SW 1271 (cell line): Measurements from ENCODE around the gene GLO1.

Experiments used
- DNase-seq, 2 experiments: peaks; one replicate each; lab custom pipeline; 2025; lab: John Stamatoyannopoulos, UW

Gene GLO1

DNA sequence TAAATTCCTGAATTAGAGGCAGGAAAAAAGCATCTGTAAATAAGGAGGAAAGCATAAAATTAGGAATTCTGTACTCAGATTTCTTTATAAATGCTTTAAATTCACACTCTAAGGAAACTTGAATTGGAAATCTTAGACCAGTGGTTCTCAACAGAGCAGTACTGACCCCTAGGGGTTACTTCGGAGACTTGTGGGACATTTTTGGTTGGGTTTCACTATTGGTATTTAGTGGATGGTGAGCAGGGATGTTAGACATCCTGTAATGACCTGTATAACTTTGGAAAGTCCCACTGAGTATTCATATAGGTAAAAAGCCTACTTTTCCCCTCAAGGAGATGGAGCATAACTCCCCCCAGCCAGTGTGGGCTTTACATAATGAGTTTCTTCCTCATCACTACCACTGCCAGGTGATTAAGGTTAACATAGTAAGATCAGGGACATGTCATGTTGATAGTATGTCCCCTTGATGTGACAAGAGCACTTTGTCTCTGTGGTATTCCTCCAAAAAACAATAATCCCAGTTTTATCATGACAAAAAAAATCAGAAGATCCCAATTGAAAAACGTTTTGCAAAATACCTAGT lies 31.0 kb downstream of the GLO1 start:
- DNase-seq: peak in 1 of 2 experiments; percentile 68

DNA sequence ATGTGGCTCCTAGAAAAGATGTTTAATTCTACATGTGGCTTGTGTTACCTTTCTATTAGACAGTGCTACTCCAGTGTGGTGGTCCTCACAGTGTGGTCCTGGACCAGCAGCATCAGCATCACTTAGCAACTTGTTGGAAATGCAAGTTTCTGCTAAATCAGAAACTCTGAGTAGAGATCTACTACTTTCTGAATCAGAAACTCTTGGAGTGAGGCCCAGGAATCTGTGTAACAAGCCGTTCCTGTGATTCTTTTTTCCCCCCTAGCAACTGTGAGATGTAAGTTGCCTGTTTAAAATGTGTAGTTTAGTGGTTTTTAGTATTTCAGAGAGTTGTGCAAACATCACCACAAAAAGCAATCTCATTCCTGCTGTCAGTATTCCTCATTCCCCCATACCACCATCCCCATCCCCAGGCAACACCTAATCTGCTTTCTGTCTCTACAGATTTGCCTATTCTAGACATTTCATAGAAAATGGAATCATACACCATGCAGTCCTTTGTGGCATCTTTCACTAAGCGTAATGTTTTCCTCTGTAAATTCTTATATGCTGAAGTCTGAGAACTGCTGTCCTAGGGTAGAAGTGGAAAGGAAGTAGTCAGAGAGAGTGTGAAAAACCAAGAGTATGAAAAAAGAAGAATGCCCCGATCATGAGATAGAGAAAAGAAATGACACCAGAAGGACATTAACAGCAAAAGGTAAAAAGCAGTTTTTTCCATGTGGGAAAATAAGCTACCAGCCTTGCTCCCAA lies 44.4 kb downstream of the GLO1 start:
- DNase-seq: no peak

DNA sequence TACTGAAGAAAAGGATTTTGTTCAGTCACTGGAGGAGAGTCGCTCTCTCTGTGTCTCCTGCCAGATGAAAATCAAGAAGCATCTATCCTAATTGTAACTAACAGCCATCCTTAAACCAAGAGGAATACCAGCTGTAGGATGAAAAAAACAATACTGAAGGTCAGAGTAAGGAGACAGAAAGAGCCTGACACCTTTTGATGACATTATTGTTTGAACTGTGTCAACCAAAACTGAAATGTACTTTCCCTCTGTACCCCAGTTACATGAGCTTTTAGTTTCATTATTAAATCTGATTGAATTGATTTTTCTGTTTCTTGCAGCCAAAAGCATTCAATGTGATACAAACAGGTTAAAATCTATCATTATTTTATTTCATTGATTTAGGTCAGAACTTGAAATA lies 46.0 kb downstream of the GLO1 start:
- no peak for DNase-seq

DNA sequence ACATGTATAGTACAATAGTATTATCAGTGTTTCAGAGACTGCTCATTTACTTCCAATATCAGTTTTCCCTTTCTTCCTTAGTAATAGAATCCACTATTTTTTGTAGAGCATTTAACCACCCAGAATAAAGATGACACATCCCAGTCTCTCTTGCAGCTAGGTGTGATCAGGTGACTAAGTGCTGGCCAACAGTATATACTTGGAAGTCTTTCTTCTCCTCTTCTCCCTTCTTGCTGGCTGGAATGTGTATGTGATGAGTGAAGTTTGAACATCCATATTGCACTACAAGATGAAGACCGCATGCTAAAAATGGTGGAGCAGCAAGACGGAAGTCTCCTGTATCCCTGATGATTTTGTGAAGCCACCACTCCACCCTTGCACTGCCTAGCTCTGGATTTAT lies 48.7 kb downstream of the GLO1 start:
- DNase-seq: no peak

DNA sequence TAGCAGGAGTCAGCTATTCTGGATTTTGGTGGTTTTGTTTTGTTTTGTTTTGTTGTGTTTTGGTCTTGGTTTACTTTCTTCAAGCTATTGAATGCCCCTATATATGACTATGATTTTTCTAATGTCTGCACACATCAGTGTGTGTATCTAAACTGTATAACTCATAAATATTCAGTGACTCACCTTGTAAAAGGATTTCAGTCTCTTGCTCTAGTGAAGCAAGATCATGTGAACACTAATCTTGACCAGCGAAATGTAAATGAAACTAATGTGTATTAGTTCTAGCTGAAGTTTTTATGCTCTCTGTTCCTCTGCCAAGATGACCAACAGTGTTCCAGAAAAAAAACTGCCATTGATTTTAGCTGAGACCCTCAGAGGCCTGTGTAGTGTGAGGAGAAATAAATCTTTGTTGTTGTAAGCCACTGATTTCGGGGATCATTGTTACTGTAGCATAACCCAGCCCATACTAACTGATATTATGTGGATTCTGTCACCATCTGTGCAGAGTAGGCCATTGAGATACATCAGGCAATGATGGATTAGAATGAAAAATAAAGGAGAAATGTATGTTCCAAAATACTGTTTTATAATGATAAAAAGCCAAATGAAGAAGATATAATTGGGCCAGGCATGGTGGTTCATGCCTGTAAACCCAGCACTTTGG lies 51.7 kb downstream of the GLO1 start:
- no peak for DNase-seq

DNA sequence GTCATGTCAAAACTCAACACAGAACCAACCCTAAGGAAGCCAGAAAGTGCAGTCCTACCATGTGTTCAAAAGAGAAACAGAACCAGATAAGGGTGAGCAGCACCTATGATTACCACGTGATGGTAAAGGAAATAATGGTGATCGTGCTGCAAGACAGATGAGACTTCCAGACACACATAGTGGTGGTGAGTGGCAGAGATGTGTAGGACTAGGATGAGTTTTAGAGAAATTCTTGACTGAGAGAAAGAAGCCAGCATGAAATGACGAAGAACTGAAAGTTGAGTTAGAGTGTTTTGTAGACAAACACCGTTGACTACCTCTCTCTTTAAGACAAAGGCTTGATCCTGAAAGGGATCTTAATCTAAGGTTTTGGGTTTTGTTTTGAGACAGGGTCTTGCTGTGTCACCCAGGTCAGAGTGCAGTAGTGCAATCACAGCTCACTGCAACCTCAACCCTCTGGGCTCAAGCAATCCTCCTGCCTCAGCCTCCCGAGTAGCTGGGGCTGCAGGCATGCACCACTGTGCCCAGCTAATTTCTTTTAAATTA lies 52.7 kb downstream of the GLO1 start:
- no peak for DNase-seq

DNA sequence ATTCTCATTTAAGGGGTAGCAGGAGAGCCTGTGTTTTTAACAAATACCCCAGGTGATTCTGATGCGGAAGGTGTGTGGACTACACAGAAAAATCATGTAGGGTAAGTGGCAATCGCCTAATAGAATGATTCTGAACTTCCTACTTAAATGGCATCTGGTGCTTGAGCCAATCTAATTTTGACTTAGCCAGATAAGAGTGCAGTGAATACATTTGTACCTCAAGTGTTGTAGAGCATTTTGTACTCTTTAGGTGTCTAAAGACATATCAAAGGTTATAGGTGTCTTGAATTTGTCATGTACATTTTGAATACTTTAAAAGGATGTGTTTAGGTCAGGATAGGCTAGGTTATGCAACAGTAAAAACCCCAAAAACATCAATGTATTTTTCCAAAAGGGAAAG lies 53.2 kb downstream of the GLO1 start:
- no peak for DNase-seq

DNA sequence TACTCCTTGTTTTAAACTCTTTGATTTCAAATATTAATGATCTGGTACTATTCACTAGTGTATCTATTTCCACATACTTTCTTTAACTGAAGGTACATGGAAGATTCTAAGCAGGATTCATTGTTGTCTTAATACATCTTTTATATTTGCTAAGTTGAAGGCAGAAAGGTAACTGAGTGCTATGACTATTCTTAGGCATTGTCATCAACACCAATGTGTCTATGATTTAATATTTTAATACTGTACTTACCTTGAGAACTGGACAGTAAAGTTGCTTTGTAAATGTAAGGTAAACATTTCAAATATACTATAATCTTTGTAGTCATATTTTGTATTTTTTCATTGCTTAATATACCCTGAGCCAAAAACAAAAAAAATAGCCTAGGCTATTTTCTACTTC lies 54.3 kb downstream of the GLO1 start:
- DNase-seq: no peak

DNA sequence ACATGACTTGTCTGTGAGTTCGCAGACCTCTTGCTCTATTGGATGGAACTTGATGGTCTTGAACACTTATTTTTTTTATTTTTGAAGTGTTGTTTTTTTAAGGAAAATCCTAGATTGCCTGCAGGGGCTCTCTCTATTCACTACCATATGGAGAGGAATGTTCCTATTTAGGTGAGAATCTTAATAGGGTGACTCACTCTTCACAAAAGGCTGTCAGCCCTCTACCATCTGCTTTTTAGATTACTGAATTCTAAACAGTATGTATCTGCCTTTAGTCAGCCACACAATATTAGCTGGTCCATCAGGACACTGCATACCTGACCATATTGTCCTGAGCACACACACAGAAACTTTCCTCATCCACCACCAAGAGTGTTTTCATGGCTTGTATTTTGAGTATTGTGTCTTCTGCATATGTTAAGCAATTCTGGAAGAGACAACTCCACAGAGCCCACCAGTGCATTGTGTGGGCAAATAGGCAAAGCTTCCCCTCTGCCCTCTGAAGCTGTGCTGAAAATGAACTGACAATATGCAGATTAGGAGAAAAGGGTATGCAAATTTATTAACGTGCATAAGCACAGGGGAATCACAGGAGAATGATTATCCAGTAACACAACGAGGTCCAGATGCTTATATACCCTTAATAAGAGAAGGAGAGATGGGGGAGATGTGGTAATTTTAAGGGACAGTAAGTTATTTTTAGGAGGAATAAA lies 56.6 kb downstream of the GLO1 start:
- DNase-seq: no peak

DNA sequence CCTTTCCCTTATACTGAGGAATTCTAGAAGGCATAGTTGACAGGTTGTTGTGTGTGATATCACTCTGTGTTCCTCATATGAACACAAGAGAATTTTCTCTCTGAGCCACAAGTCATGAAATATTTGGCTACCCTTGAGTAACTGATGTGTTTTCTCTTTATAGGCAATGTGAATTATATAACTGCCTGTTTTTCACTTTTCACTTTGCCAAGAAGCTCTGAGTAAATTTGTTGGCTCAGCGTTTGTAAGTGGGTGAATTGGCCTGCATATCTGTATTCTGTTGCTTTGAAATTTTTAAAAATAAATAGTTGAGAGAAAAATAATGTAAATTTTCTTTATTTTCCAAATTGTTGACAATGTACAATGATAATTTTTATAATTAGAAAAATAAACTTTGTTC lies 58.0 kb downstream of the GLO1 start:
- no peak for DNase-seq

DNA sequence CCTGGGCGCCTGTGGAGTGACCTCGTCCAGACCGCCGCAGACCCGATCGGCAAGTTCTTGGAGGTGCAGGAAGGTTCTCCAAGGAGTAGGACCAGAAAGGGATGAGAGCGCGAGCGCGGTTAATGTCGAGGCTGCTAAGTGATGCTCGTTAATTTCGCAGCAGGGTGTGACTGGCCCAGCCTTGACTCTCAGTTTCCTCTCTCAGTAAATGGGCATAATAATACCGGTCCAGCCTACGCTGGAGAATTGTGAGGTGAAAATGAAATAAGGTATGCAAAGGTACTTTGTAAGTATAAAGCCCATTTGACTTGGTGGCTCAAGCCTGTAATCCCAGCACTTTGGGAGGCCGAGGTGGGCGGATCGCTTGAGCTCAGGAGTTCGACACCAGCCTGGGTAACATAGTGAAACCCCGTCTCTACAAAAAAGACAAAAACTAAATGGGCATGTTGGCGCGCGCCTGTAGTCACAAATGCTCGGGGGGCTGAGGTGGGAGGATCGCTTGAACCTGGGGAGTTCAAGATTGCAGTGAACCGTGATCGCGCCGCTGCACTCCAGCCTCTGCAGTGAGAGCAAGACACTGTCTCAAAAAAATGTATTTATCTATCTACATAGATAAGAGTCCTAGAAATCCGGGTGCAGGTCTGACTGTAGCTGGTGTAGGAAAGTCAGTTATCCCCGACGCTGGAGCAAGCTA lies 62.6 kb downstream of the GLO1 start:
- DNase-seq: no peak

DNA sequence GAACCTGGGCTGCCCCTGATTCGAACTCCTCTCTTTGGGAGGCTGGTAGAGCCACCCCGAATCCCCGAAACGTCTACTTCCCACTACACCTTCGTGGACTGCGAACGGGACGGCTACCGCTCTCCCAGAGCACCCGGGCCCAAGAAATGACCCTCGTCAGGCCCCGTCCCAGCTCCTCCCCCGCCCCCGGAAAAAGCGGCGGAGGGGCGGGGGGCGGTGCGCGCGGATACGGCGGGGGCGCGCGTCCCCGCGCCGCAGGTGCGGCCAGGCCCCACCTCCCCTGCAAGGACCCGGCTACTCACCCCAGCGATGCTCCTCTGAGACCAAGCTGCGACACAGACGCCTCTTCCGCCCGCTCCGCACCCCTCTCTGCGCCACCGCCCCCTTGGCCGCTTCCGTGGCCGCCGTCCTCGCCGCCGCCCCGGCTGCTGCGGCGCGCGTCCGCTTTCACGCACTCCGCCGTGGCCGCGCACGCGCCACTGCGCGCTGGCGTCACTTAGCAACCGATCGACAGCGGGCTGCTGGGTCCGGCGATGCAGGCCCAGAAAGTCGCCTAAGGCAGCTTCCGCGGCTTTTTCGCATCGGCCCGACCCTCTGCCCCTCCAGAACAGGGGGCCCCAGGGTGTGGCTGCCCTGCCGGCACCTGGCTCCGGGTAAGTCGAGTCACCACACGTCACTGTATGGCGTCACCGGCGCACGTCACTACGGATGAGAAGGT lies 63.3 kb downstream of the GLO1 start, which contains the start of gene BTBD9:
Gene BTBD9, minus strand, starts transcription at position 432 of the 718 bp plus-strand sequence.
- DNase-seq: peak; percentile 24 to 77

DNA sequence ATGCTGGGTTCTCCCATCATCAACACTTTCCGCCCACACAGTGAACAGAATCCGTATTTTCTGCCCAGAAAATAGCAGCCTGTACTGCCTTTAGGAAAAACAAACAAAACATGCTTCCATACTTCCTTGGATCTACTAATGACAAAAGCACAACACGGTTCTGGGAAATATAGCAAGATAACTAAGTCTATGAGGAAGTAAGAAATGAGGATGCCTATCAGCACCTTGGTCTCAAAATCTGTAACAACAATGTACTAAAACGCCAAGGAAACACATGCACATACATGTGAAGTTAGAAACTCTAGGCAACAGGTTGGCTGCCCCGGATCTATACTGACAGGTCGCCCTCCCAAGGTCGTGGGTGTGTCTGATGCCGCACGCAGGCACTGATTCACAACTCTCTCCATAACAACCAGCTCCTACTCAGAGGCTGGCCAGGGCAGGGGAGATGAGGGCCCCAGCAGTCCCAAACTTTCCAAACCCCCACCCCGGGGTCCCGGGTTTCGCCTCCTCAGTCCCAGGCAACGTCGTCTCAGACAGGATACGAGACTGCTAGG lies 63.9 kb downstream of the GLO1 start:
- DNase-seq: peak in 1 of 2 experiments; percentile 40

DNA sequence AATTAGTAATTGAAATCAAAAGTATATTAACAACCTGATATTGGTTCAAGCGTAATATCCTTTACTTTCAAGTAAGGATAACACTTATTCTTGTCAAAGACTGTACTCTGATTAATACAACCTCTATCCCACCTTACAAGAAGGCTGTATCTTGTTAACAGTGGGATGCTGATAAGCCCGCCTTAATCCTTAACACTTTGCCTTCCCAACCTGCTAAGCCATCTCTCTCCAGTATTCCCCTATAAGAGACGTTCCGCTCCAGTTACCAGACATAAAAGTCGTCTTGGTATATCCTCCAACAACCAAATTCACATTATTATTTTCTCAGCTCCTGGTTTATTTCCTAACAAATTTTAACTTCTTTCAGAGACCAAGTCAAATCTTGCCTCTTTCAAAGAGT lies 65.2 kb downstream of the GLO1 start:
- no peak for DNase-seq

DNA sequence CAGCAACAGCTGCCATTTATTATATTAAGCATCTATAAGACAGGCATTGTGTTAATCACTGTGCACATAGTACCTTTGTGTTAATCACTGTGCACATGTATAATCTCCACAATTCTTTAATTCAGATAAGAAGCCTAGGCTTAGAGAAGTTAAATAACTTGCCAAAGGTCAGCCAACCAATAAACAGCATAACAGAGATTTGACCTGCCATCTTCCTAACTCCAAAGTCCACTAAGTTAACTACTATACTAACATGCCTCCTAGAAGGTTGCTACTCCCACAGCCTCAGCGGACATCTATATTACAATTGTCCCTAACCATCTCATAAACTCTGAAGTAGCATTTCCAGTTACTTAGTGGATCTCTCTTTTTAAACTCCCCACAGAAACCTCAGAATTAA lies 66.9 kb downstream of the GLO1 start:
- DNase-seq: no peak

DNA sequence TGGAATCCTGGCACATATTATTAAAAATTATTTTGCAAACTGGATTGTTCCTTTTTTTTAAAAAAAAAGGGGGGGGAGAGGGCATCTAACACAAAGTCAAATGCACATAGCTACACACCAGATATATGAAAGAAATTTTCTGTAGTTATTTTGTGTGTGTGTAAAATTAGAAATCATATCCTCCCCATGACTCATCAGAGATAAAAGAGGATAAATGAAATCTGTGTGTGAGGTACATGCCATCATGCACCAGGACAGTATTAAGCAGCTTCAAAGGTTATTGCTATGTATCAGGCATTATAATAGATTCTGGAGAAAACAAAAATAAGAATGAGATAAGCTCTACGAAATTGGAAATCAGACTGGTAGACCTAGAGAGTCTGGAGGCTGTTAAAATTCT lies 68.4 kb downstream of the GLO1 start:
- DNase-seq: no peak

DNA sequence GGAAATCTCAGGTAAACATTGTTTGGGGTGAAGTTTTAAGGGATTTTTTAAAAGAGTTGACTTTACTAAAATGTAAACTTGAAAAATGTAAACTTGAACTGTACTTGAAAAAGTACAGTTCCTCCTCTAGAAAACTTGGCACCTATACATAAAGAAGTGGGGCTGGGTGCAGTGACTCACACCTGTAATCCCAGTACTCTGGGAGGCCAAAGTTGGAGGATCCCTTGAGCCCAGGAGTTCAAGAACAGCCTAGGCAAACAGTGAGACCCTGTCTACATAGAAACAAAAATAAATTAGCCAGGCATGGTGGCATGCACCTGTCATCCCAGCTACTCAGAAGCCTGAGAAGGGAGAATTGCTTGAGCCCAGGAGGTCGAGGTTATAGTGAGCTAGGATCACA lies 70.5 kb downstream of the GLO1 start:
- no peak for DNase-seq

DNA sequence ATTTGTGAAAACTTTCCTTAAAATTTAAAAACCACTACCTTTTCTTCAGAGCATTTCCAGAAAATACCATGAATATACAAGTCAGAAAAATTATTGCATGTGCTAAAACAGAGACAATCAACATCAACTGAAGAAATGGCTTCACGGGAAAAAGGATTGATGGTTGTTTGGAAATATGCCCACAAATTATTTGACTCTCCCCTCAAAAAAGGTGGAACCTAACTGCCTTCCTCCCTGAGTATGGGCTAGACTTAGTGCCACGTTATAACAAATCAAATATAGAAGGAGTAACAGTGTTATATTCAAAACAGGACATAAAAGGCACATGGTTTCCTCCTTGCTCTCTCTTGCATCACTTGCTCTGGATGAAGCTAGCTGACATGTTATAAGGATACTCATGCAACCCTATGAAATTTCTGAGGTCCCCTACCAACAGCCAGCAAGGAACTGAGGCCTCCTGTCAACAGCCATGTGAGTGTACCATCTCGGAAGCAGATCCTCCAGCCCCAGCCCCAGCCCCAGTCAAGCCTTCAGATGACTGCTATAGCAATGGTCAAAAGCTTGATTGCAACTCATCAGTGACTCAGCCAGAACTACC lies 71.7 kb downstream of the GLO1 start:
- no peak for DNase-seq
